ENCODE results near the gene RPL32. TPM values are rescaled to one million over a fixed set of nuclear protein-coding genes. Genes with fewer than 3 reads are reported as not detected.

The RPL32 gene
- total RNA-seq, 1 experiment from 2014 or later: 6,020 TPM

DNA sequence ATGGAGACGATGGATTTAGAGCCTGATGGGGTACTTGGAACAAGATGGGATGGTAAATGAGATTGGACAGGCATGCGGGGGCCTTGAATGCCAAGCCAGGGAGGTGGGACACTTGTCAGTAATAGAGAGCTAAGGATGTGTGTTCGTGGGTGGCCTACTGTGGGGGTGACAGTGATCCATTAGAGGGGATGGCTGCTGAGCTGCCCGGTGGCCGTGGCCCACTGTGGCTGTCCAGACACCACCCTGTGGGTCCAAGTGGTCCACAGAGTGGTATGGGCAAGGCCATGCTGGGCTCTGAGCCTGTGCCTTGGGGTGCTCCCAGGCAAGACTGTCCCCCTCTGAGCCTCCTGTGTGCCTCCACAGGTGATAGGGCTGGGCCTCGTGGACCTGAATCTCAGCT, 27.4 kb downstream of the RPL32 start:
- H3K9me2 ChIP-seq (replicated peaks; ENCODE audit: insufficient read depth, low read length): no peaks in the 10 kb centered on the region
- H3K4me1 ChIP-seq (ENCODE audit: low read length): peaks cover 29% of the 10 kb centered on the region
- H3K9me3 ChIP-seq (ENCODE audit: low read length): no peaks in the 10 kb centered on the region
- DNase-seq: no peak
- no peaks in the 10 kb centered on the region; the same call in 1 of the 2 replicates for H3K36me3 ChIP-seq (ENCODE audit: insufficient read depth, low read length)
- no peak overlapping the region for H3K9ac ChIP-seq (ENCODE audit: low read length)
- no peaks in the 10 kb centered on the region for H4K20me1 ChIP-seq (ENCODE audit: insufficient read depth, low read depth, low read length)
- no peak overlapping the region for H3K4me2 ChIP-seq (ENCODE audit: low read depth, low read length, poor library complexity, severe bottlenecking)
- no peak overlapping the region for H2AFZ ChIP-seq (ENCODE audit: low read length)
- H3K4me3 ChIP-seq (ENCODE audit: low read length): no peak overlapping the region
- H3K27ac ChIP-seq (ENCODE audit: low read length): no peak overlapping the region
- H3K79me2 ChIP-seq (ENCODE audit: low read length): no peaks in the 10 kb centered on the region
- no peaks in the 10 kb centered on the region for H3K27me3 ChIP-seq (ENCODE audit: low read length)

DNA sequence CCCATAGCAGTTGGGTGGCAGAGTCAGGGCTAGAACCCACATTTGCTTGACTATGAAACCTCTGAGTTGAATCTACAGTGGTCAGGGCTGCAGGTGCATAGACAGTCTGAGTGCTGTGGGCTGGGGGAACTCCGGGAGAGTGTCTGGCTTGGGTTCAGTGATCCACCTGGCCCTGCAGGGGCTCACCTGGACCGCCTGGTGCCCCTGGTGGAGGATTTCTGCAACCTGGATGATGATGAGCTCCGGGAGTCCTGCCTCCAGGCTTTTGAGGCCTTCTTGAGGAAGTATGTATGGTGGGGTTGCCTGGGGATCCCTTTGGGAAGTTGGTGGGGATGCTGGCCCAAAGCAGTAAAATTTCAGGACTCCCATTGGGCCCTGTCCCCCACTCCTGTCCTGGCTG, 28.6 kb downstream of the RPL32 start:
- Histone ChIP-seq H3K79me2 (ENCODE audit: low read length) (no peaks in the 10 kb centered on the region), H3K4me1 (ENCODE audit: low read length) (peaks cover 17% of the 10 kb centered on the region), H3K36me3 (ENCODE audit: insufficient read depth, low read length) (peaks cover 1% of the 10 kb centered on the region; the same call in 1 of the 2 replicates), H3K4me2 (ENCODE audit: low read depth, low read length, poor library complexity, severe bottlenecking) (no peak overlapping the region), H3K9me2 (replicated peaks; ENCODE audit: insufficient read depth, low read length) (no peaks in the 10 kb centered on the region), H3K4me3 (ENCODE audit: low read length) (no peak overlapping the region), H3K9me3 (ENCODE audit: low read length) (no peaks in the 10 kb centered on the region), H4K20me1 (ENCODE audit: insufficient read depth, low read depth, low read length) (no peaks in the 10 kb centered on the region), H3K27ac (ENCODE audit: low read length) (no peak overlapping the region), H2AFZ (ENCODE audit: low read length) (no peak overlapping the region), H3K9ac (ENCODE audit: low read length) (no peak overlapping the region), H3K27me3 (ENCODE audit: low read length) (no peaks in the 10 kb centered on the region)
- no peak for DNase-seq

DNA sequence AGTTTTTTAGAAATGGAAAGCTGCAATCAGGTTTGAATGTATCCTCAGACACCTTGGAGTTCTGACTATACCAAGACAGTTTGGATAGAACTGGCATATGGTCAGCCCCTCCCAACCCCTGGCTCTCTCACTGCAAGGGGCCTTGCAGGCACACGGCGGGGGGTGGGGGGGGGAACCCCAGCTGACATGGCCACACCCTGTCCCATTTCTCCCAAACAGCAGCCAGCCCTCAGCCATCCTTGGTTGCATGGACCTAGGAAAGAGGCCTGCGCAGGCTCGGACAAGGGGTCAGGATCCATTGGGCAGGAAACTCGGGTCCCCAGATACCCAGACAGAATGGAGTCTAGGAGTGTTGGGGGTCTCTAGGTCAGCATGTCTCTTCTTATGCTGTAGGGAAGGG, 30.4 kb downstream of the RPL32 start:
- Histone ChIP-seq H3K9ac (ENCODE audit: low read length) (peak overlapping the region; percentile 45), H3K9me3 (ENCODE audit: low read length) (no peaks in the 10 kb centered on the region), H4K20me1 (ENCODE audit: insufficient read depth, low read depth, low read length) (no peaks in the 10 kb centered on the region), H3K4me2 (ENCODE audit: low read depth, low read length, poor library complexity, severe bottlenecking) (peak overlapping the region; percentile 46), H3K27me3 (ENCODE audit: low read length) (no peaks in the 10 kb centered on the region), H3K4me1 (ENCODE audit: low read length) (peaks cover 16% of the 10 kb centered on the region), H3K4me3 (ENCODE audit: low read length) (no peak overlapping the region), H3K36me3 (ENCODE audit: insufficient read depth, low read length) (peaks cover 18% of the 10 kb centered on the region), H3K79me2 (ENCODE audit: low read length) (no peaks in the 10 kb centered on the region), H3K9me2 (replicated peaks; ENCODE audit: insufficient read depth, low read length) (no peaks in the 10 kb centered on the region), H2AFZ (ENCODE audit: low read length) (no peak overlapping the region), H3K27ac (ENCODE audit: low read length) (peak overlapping the region; percentile 51)
- no peak for DNase-seq

DNA sequence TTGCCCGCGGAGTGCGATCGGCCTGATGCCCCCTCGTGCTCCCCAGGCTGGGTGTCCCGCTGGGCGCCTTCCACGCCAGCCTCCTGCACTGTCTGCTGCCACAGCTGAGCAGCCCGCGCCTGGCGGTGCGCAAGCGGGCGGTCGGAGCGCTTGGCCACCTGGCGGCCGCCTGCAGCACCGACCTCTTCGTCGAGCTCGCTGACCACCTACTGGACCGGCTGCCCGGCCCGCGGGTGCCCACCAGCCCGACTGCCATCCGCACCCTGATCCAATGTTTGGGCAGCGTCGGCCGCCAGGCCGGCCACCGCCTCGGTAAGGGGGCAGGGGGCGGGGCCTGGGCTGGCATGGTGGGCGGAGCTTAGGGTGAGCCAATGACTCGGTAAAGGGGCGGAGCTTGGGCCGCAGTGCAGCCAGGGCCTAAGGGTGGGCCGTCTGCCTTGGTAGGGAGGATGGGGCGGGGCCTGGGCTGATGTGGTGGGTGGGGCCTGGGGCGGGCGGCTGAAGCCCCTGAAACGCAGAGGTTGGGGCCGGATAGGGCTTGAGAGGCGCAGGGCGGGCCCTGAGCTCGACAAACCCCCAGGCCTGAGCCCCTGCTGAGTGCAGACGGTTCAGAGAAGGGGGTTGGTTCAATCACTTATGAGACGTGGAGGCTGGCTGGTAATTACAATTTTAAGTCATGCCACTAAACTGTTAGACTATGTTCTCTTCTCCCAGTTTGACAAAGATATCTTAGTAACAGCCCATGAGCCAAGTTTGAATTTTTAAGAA, 31.2 kb downstream of the RPL32 start:
- Histone ChIP-seq H3K79me2 (ENCODE audit: low read length) (no peaks in the 10 kb centered on the region), H3K36me3 (ENCODE audit: insufficient read depth, low read length) (peaks cover 18% of the 10 kb centered on the region), H3K9me3 (ENCODE audit: low read length) (no peaks in the 10 kb centered on the region), H2AFZ (ENCODE audit: low read length) (no peak overlapping the region), H3K4me3 (ENCODE audit: low read length) (peak overlapping the region; percentile 47), H3K4me2 (ENCODE audit: low read depth, low read length, poor library complexity, severe bottlenecking) (peak overlapping the region; percentile 46), H3K9ac (ENCODE audit: low read length) (peak overlapping the region; percentile 45), H3K9me2 (replicated peaks; ENCODE audit: insufficient read depth, low read length) (no peaks in the 10 kb centered on the region), H4K20me1 (ENCODE audit: insufficient read depth, low read depth, low read length) (no peaks in the 10 kb centered on the region), H3K4me1 (ENCODE audit: low read length) (peaks cover 23% of the 10 kb centered on the region), H3K27me3 (ENCODE audit: low read length) (no peaks in the 10 kb centered on the region), H3K27ac (ENCODE audit: low read length) (peak overlapping the region; percentile 51)
- peak; percentile 95 for DNase-seq

DNA sequence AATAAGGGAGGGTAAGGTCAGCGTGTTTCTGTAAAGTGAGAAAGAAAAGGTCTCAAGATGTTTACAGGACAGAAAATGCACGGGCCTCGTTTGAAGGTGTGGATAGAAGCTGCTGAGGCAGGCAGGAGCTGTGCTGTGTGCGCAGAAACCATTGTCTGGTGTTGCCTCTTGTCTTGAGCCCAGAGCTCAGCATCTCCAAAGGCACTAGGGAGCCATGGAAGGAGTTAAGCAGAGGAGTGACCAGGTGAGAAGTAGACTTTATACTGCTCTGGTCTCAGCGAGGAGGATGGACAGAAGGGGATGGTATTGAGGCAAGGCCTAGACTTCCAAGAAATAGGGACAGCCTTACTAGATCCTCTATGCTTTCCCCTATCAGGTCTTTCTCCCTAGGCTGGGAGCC, 31.9 kb downstream of the RPL32 start:
- no peaks in the 10 kb centered on the region for H3K79me2 ChIP-seq (ENCODE audit: low read length)
- peak overlapping the region; percentile 45 for H3K9ac ChIP-seq (ENCODE audit: low read length)
- no peak for DNase-seq
- H3K4me1 ChIP-seq (ENCODE audit: low read length): peaks cover 31% of the 10 kb centered on the region
- H3K4me2 ChIP-seq (ENCODE audit: low read depth, low read length, poor library complexity, severe bottlenecking): peak overlapping the region; percentile 30
- H3K4me3 ChIP-seq (ENCODE audit: low read length): peak overlapping the region; percentile 47; the same call in 1 of the 2 replicates
- H3K27ac ChIP-seq (ENCODE audit: low read length): 0 out of 2 replicates have a peak overlapping the region, but pooled peaks have one; percentile 29
- no peaks in the 10 kb centered on the region for H3K9me3 ChIP-seq (ENCODE audit: low read length)
- no peaks in the 10 kb centered on the region for H3K9me2 ChIP-seq (replicated peaks; ENCODE audit: insufficient read depth, low read length)
- peaks cover 18% of the 10 kb centered on the region for H3K36me3 ChIP-seq (ENCODE audit: insufficient read depth, low read length)
- no peaks in the 10 kb centered on the region for H4K20me1 ChIP-seq (ENCODE audit: insufficient read depth, low read depth, low read length)
- H2AFZ ChIP-seq (ENCODE audit: low read length): no peak overlapping the region
- no peaks in the 10 kb centered on the region for H3K27me3 ChIP-seq (ENCODE audit: low read length)

DNA sequence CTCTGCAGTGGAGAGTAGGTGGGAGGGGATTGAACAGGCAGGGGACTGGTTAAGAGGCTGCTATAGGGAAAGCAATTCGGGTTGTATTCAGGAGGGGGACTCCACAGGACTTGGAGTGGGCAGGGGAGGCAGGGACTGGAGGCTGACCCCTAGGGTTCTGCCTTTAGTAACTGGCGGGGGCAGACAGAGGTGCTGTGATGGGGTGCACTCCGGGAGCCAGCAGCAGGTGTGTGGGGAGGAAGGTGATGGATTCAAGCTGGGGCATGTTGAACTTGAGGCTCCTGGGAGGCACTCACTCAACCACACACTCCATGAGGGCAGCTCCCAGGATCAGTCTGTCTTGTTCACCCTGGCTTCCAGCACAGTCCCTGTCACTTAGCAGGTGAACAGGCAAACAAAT, 32.4 kb downstream of the RPL32 start:
- no peaks in the 10 kb centered on the region for H3K9me2 ChIP-seq (replicated peaks; ENCODE audit: insufficient read depth, low read length)
- no peaks in the 10 kb centered on the region for H3K27me3 ChIP-seq (ENCODE audit: low read length)
- H3K36me3 ChIP-seq (ENCODE audit: insufficient read depth, low read length): peaks cover 18% of the 10 kb centered on the region
- peaks cover 33% of the 10 kb centered on the region for H3K4me1 ChIP-seq (ENCODE audit: low read length)
- H2AFZ ChIP-seq (ENCODE audit: low read length): no peak overlapping the region
- no peak overlapping the region for H3K4me2 ChIP-seq (ENCODE audit: low read depth, low read length, poor library complexity, severe bottlenecking)
- no peaks in the 10 kb centered on the region for H4K20me1 ChIP-seq (ENCODE audit: insufficient read depth, low read depth, low read length)
- H3K9me3 ChIP-seq (ENCODE audit: low read length): no peaks in the 10 kb centered on the region
- no peak overlapping the region for H3K9ac ChIP-seq (ENCODE audit: low read length)
- H3K27ac ChIP-seq (ENCODE audit: low read length): 0 out of 2 replicates have a peak overlapping the region, but pooled peaks have one; percentile 29
- no peak overlapping the region for H3K4me3 ChIP-seq (ENCODE audit: low read length)
- H3K79me2 ChIP-seq (ENCODE audit: low read length): no peaks in the 10 kb centered on the region
- DNase-seq: no peak

DNA sequence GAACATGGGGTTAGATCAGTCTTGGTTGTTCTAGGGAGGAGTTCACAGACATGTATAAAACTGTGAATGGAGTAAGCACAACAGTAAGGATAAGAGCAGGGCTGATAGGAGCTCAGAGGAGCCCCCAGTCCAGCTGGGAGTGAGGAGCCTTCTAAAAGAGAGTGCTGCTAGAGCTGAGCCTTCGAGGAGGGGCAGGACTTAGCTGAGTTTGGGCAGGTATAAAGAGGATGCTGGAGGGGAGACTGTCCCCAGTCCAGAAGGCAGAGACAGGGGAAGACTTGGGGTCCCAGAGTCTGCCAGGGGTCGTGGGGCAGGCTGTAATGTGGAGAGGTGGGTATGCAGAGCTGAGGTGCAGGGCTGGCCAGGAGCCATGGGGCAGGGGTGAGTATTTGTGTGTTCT, 32.8 kb downstream of the RPL32 start:
- H3K27ac ChIP-seq (ENCODE audit: low read length): peak overlapping the region; percentile 14; the same call in 1 of the 2 replicates
- peaks cover 18% of the 10 kb centered on the region for H3K36me3 ChIP-seq (ENCODE audit: insufficient read depth, low read length)
- no peak overlapping the region for H2AFZ ChIP-seq (ENCODE audit: low read length)
- H3K79me2 ChIP-seq (ENCODE audit: low read length): no peaks in the 10 kb centered on the region
- H3K9ac ChIP-seq (ENCODE audit: low read length): no peak overlapping the region
- H3K4me3 ChIP-seq (ENCODE audit: low read length): no peak overlapping the region
- no peaks in the 10 kb centered on the region for H3K27me3 ChIP-seq (ENCODE audit: low read length)
- H3K9me3 ChIP-seq (ENCODE audit: low read length): no peaks in the 10 kb centered on the region
- H3K4me2 ChIP-seq (ENCODE audit: low read depth, low read length, poor library complexity, severe bottlenecking): no peak overlapping the region
- DNase-seq: no peak
- peaks cover 33% of the 10 kb centered on the region for H3K4me1 ChIP-seq (ENCODE audit: low read length)
- H3K9me2 ChIP-seq (replicated peaks; ENCODE audit: insufficient read depth, low read length): no peaks in the 10 kb centered on the region
- H4K20me1 ChIP-seq (ENCODE audit: insufficient read depth, low read depth, low read length): no peaks in the 10 kb centered on the region

DNA sequence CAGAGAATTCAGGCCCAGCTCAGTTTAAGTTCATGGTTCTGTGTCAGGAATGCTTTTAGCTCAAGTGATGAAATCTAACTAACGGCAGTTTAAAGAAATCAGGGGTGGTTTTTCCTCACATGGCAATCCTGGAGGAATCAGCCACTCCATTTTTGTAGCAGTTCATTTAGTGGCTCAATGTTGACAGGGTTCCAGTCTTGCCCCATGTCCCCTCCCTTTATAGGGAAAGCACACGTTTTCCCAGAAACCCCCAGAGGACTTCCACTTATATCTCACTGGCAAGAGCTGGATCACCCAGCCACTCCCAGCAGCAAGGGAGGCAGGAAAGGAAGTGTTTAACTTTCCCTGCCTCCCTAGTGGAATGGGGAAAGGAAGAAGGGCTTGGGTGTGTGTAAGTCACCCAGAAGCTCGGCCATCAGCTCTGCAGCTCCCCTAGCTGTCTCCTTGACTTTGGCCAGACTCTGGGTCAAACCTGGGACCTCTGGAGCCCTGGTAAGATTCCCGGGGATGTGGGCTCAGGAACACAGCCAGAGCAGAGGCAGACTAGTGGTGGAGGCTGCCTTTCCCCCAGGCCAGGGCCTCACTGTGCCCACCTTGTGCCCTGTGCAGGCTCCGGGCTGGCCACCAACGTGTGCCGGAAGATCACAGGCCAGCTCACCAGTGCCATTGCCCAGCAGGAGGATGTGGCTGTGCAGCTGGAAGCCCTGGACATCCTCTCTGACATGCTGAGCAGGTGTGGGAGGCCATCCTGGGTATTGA, 33.6 kb downstream of the RPL32 start:
- Histone ChIP-seq H3K27me3 (ENCODE audit: low read length) (no peaks in the 10 kb centered on the region), H4K20me1 (ENCODE audit: insufficient read depth, low read depth, low read length) (no peaks in the 10 kb centered on the region), H3K9me2 (replicated peaks; ENCODE audit: insufficient read depth, low read length) (no peaks in the 10 kb centered on the region), H3K36me3 (ENCODE audit: insufficient read depth, low read length) (peaks cover 18% of the 10 kb centered on the region), H3K4me1 (ENCODE audit: low read length) (peaks cover 33% of the 10 kb centered on the region), H3K4me2 (ENCODE audit: low read depth, low read length, poor library complexity, severe bottlenecking) (no peak overlapping the region), H3K9ac (ENCODE audit: low read length) (no peak overlapping the region), H3K79me2 (ENCODE audit: low read length) (no peaks in the 10 kb centered on the region), H2AFZ (ENCODE audit: low read length) (no peak overlapping the region), H3K9me3 (ENCODE audit: low read length) (no peaks in the 10 kb centered on the region), H3K27ac (ENCODE audit: low read length) (no peak overlapping the region), H3K4me3 (ENCODE audit: low read length) (no peak overlapping the region)
- DNase-seq: no peak
